Stimulated activated CD8-positive, alpha-beta memory T cell treated with anti-CD3 and anti-CD28 coated beads, Interleukin-15, amount 100 ng/mL, for 4 hours (primary cell): ENCODE results near the gene PARD3B.

Experiments
- DNase-seq, 2 donors: peaks; one replicate each; pipeline ENCODE4 v3.0.0-alpha.2; 2020; ENCODE audit warnings: low read depth in 2 of 2

The PARD3B gene

DNA sequence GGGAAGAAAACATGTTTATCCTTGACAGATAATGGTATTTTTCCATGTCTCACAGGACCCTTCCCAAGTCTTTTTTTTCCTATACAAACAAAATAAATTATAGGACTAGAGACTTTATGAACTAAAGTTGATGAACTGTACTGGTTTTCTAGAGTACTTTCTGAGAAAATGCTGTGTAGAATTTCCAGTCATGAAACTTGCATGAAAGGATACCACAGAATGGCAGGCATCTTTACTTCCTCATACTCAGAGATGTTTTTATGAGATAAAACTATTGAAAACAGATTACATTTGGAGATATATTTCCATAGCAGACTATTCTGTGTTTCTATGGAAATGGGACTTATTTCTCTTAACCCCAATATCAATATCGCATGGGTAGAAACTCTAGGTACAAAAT, 403.5 kb downstream of the PARD3B start:
- DNase-seq, result no peak

DNA sequence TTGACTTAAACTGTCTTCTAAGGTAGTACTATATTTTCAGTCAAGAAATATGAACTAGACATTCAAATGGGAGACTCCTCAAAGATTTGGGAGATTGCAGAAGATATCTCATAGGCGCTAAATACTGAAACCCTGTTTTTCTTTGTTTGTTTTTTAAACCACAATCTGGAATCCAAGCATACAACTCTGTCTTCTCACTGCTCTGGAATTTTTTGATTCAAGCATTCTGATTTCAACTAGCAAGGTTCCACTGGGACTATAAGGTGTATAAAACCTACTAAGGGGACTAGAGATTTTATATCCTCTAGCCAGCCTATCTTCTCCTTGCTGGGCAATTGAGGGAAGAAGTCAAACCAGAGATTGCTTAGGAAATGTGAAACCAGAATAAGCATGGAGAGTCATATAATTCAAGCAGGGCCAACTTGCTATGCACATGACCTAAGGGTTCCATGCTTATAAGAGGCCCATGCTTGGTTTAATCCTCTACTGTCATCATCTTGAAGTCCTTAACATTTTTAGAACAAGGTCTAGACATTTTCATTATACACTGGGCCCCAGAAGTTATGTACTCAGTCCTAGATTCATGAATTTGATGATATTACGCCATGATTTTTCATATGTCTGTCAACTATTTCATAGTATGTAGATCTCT, 405.5 kb downstream of the PARD3B start:
- DNase-seq, result no peak

DNA sequence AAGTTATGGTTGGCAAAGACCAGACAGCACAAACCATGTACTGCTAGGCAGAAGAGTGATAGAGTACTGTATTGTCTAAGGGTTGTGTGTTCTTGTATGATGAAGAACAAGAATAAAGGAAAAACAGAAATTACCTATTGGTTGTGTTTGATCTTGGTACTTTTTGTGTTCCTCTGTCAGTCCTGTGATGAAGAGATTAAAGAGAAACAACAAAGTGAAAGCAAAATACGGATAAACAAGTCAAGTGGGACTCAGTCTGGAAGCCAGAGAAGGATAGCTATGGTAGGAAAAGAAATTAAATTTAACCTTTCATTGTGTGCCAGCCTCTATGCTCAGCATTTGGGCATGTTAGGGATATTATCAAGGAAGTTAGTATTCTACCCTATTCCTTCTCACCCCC, 413.1 kb downstream of the PARD3B start:
- DNase-seq, result no peak

DNA sequence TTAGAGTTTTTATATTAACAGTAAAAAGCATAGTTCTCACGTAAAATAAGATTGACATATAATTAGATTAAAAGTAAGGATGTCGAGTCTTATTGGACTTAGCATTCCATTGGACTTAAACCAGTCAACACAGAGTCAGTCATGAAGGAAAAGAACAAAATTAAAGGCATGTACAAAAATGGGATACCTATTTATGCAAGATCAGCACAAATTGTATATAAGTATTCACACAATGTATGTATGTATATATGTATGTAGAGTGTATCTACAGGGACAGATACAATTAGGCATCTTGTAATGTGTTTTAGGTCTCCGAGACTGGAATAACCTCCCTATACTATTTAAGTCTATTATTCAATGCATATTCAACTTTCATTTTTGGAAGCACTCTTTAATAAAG, 419.1 kb downstream of the PARD3B start:
- DNase-seq, result no peak

DNA sequence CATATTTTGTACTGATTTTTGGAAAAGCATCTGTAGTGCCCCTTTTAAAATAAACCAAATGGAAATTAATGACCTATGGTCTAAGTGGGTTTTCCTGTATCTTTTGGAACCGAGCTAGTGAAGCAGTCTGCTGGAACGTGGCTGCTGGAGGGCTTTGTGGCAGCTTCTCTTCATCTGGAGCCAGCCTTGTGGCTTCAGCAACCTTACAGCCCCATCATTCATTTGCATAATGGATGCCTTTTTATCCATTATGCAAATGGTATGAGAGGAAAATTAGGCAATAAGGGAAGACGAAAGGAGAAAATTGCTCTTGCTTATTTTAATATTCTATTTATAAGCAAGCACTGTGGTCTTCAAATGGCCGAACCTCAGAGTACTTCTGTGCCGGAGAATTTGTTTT, 421.0 kb downstream of the PARD3B start:
- DNase-seq, result no peak

DNA sequence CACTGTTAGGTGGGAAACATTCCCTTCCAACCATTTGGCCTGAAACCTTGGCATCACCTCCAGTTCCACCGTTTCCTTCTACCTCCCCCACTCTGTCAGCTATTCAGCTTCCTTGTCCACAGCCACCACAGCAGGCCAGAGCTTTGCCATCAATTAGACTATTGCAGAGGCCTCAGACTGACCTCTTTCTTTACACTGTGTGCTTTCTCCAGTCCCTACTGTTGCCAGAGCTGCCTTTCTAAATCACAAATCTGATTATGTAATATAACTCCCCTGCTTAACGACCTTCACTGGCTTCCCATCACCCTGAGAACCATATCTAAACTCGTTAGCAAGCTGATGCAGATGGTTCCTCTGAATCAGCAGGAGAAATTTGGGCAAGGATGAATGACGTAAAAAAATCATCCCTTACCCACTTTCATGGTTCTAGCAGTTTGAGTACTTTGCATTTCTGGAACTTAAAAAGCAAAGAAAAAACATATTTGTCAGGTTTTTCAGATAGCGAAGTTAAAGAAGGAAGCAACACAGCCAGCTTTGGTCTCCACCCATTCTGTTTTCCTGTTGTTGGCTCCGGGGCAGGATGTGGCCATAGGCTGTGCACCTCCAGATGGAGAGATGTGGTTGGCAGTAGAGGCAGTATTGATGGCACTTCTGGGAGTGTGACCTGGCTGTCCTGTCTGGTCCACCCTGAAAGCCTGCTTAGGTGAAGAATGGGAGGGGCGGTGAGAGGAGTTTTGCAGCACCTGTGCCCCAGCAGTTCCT, 422.1 kb downstream of the PARD3B start:
- DNase-seq, result no peak

DNA sequence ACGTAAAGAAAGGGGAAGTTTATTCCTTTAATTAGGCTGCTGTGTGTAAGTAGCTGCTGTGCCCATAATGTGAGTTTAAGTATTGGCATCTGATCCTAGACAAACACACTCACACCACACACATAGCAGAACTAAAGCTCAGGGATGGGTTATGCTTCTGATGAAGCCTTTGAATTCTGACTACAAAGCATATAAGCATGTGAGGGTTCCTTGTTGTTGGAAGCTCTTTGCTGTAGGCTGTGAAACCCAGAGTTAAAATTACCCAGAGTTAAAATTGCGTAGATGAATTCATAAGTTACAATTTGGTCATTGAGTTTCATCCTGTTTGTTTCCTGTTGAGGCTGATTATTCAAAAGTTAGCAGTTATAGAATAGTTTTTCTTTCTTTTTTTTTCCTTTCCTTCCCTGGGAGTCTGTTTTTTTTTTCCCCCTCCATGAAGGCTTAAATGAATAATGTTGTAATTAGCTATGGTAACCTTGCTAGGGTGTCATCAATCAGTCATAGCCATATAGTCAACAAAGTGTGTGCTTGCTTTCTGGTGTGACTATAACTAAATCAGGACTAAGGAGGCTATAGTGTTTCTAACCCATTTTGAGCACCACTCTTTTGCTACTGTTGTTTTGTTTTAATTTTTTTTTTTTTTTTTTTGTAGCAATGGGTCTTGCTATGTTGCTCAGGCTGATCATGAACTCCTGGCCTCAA, 426.1 kb downstream of the PARD3B start:
- no peak for DNase-seq

DNA sequence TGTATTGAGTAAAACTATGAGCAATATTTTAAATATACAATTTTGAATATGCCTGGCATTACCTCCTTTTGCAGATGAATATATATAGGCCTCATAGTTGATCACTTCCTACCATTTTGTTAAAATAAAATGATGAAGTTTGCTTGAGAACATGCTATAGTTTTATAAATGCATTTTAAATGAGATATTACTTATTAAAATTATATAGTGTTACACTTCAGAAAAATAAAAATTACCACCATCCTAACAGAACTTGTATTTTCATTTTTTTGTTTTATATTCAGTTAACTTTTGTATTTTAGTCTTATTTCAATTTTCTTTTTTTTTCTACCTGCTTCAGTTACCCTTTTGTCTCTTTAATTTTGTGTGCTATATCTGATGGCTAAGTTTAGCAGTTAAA, 426.9 kb downstream of the PARD3B start:
- DNase-seq, result no peak

DNA sequence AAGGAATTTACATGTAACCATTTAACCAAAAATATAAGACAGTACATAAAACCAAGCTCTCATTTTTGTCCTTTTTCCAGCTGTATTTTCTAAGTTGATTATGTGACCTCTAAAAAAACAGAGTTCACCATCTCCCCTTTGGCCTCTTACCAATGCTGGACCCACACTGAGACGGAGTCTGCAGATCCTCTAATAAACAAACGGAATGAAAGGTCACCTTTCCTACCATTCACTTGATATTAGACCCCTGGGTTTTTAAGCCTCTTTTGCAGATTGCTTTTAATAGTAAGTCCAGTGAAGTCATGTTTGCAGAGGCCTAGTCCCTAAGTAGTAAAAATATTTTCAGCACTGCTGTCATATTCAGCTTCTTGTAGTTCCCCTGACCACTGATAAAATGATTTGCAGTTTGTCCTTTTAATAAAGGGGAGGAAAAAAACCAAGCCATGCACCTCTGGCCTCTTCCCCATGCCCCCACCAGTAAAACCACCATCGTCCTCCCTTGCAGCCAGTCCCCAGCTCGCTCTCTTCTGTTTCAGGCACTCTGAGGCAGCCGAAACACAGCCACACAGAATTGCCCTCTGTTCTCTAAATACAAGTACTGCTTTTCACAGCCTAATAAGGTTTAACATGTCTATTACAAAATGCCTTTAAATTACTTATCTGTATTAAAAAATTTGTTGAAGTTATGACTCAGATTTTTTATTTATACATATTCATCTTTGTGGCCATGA, 427.5 kb downstream of the PARD3B start:
- no peak for DNase-seq

DNA sequence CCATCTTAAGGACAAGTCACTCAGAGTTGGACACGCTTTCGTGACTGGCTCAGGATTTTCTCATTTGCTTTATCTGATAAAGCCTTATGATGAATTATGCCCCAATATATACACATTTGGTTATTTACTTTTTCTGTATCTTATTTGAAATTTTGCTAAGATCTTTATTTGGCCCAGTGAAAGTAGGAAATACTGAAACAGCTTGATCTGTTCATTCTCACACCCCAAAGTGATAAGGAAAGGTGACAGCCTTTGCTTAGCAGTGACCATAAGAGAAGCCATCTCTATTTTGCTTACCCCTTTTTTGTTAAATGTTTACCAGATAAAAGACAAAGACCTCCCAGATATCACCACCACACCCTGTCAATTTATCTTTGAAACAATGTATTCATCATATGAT, 428.3 kb downstream of the PARD3B start:
- no peak for DNase-seq

DNA sequence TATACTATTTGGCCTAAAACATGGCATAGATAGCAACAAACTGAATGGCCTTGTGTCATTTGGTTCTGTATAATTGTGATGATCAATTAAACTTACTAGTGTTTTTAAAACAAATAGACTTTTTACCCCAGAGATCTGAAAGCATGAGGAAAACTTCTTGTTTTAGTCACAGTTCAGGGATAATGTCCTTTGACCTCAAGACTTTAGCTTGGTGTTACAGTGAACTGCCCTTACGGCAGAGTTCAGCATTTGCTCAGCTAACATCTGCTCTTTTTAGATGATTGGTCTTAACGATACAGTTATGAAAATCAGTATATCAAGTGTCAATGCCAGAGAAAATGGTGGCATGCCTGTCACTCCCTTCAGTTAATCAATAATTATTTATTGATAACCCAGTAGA, 429.2 kb downstream of the PARD3B start:
- no peak for DNase-seq

DNA sequence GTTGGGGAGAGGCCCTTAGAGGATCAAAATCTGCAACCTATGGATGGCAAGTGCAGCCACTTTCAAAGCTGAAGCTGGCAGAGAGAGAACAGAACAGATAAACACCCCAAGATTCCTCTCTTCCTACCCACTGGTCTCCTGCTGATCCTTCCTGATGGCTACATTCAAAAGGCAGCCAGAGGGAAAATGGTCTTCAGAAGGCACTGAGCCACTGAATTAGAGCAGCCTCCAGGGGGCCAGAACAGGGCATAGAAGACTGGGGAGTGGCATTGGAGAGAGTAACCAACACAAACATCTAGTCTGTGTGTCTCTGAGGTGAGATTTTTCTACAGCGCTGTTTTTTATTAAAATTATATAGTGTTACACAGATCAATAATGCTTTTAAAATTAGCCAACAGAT, 432.6 kb downstream of the PARD3B start:
- DNase-seq, result no peak

DNA sequence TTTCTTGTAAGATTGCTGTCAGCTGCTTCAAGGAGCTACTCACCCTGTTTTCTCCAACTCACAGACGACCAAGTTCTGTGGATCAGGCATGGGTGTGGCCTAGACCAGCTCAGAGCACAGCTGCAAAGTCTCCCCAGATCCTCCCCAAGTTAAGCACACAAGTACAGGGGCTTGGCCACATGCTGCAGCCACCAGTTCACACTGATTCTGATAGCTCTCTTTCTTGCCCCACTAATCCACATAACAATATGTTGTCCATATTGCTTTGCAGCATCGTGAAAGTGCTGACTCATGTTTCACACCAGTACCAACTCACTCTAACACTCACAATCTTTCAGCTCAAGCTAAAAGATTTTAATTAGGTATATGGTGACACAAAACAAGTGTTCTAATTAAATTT, 437.0 kb downstream of the PARD3B start:
- no peak for DNase-seq

DNA sequence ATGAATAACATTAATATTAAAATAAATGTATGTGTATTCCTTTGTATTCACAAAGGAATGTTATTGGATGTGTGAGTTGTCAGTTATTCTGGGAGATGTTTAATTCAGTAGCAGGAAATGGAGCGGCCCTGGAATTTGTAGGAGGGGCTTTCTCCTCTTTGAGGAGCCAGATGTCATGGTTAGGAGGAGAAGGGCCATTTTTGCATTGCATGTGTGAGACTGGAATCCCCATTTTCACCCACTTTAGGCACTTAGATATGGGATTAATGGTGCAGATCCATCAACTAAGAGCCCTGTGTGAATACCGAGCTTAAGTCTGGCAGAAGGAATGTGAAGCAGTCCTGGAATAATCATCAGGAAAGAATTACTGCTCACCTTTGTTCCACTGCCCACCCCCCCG, 439.2 kb downstream of the PARD3B start:
- DNase-seq, result no peak

DNA sequence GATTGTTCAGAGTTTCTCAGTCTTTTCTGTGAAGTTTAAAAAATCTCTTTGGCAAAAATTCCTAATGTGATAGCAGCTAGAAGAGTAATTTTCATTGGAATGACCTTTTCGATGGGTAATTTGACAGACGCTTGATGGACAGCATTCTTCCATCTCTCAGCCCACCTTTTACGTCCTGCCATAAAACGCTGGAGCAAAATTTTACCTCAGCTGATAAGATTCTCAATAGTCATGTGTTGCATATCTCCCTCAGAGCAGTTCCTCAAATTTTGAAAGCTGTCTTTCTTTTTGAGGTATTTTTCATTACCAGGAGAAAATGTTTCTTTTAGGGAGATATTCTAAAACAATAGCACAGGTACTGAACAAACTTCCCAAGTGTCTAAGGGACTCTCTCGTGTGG, 441.4 kb downstream of the PARD3B start:
- DNase-seq, result no peak

DNA sequence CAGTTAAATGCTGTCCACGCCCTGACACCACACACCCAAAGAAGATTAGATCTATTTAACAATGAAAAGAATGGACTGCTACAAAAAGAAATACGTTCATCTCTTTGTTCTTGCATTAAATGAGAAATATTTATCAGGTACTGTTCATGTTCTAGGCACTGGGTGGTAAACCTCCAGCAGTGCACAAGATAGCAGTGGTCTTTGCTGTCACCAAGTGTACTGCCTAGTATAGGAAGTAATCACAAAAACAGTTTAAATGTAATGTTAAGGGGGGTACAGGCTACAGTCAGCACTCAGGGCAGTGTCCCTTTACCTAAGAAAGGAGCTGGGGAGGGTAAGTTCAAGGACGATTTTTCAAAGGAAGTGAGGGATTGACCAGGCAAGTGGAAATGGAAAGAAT, 443.6 kb downstream of the PARD3B start:
- no peak for DNase-seq

DNA sequence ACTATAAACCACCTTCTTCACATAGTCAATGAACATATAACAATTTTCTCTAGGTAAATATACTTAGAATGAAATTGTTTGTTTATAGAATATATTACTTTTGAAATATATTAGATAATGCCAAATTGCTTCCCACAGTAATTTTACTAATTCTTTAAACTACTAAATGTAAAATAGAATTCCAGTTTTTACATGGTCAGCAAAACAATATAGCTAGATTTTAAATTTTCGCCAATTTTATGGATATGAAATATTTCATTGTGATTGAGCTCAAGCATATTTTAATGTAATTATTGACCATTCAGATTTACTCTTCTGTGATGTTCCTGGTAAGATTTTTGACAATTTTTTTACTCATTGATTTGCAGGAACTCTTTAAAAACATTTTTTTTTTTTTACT, 444.6 kb downstream of the PARD3B start:
- no peak for DNase-seq

DNA sequence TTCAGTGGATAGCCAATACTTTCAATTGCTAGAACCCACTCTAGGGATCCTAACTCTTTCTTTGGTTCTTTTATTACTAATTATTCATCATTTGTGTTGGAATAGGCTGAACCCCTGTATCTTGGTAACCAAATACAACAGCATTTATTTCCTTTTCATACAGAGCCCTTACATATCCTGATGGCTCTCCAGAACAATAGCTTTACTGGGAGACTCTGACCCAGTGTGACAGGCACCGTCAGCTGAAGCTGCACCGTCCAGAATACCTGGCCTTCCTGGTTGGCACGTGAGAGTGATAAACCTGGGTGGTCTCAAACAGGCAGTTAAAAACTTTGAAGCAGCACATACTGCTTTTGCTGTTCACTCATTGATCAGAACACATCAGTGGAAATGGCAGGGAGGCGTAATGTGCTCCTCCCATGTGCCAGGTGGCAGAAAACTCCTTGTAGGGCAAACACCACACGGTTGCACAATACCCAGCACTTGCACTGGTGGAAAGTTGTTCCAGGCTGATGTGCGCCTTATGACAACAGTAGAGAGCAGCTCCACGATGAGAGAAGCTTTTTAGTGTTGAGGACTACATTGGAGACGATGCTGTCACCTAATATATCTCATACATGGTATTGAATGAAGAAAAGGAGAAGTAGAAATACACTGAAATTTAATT, 456.2 kb downstream of the PARD3B start:
- DNase-seq, result no peak

DNA sequence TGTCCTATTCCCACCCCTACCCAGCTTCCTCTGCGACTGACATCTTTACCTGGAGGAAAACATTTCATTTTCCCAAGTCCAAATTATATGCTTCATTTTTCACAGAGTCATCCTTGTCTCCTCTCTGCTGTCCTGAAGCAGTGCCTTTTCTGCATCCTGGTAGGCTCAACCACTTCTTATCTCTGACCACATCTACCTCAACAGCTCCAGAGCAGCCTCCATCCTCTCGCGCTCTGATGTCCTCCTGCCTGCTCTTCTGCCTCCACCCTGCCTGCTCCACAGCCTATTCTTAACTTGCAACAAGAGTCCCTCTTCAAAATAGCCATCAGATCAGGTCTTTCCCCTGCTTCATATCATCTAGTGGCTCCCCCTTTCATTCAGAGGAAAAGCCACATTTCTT, 457.1 kb downstream of the PARD3B start:
- DNase-seq, result no peak

DNA sequence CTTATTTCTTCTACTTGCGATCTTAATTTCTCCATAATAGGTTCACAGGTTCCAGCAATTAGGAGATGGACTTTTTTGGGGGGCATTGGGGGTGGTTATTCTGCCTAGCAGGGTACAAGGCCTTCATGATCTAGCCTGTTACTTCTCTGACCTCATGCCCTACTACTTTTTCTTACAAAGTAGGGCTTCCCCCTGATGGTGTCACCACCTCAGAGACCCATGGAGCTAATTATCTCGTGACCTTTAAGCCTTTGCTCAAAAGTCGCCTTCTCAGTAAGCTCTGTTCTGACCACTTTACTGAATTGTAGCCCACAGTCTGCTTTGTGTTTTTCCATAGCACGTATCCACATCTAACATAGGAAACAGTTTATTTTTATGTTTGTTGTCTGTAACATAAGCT, 458.0 kb downstream of the PARD3B start:
- no peak for DNase-seq

DNA sequence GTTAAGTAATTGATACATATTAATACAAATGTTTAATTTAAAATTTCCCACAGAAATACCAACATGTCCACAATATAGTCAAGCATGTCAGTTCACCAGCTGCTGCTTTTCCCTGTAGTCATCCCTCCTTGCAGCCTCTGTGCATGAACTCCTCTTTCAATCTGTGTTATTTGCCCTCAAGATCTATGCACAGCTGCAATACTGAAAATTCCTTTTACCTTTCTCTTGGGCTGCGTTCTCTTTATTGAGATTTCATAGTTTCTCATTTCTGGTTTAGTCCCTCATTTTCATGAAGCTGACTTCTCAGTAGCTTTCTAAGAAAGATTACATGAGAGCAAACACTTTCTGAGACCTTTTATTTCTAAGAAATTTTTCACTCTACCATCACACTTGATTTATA, 464.9 kb downstream of the PARD3B start:
- DNase-seq, result no peak

DNA sequence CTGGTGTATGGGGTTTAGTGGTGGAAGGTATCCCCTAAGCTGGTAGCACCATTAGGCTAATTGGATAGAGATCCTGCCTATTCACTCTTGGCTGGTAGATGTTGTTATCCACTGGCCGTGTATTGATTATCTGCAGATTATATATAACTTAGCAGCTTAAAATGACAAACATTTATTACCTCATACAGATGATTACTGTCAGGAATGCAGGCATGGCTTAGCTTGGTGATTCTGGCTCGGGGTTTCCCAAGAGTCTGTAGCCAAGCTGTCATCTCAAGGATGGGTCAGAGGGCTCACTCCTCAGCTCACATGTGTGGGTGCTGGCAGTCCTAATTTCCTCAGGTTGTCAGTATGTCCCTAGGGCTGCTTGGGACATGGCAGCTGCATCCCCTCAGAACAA, 465.8 kb downstream of the PARD3B start:
- DNase-seq, result no peak
